ENCODE results near the gene ADD3.
"Not testable (repeated sequence)": the region's sequence is repeated elsewhere in the genome, so short reads cannot be mapped to it uniquely, and the experiment has no call there.

Gene ADD3

GRCh38 chr10:110042181-110042580 is 34.4 kb downstream of the ADD3 start:
- no peaks in the 10 kb centered on the region for H3K9me3 ChIP-seq (ENCODE audit: control insufficient read depth, low read depth, low read length)
- no peaks in the 10 kb centered on the region for H3K27me3 ChIP-seq (ENCODE audit: control insufficient read depth, insufficient read depth, low read length)
- H3K36me3 ChIP-seq (ENCODE audit: control insufficient read depth, low read depth, low read length), result no peaks in the 10 kb centered on the region
- no peak overlapping the region for H3K4me3 ChIP-seq (ENCODE audit: low read length)
- H3K4me1 ChIP-seq (ENCODE audit: control insufficient read depth, low read depth, low read length), result peaks cover 6% of the 10 kb centered on the region
- H3K27ac ChIP-seq (ENCODE audit: low read length), result no peak overlapping the region
- H3K9ac ChIP-seq (ENCODE audit: low read length), result no peak overlapping the region

GRCh38 chr10:110042891-110043290 is 35.1 kb downstream of the ADD3 start:
- no peaks in the 10 kb centered on the region for H3K27me3 ChIP-seq (ENCODE audit: control insufficient read depth, insufficient read depth, low read length)
- no peak overlapping the region for H3K27ac ChIP-seq (ENCODE audit: low read length)
- H3K9me3 ChIP-seq (ENCODE audit: control insufficient read depth, low read depth, low read length), result peaks cover 5% of the 10 kb centered on the region
- no peak overlapping the region for H3K4me3 ChIP-seq (ENCODE audit: low read length)
- H3K9ac ChIP-seq (ENCODE audit: low read length), result no peak overlapping the region
- H3K36me3 ChIP-seq (ENCODE audit: control insufficient read depth, low read depth, low read length), result no peaks in the 10 kb centered on the region
- H3K4me1 ChIP-seq (ENCODE audit: control insufficient read depth, low read depth, low read length), result peaks cover 6% of the 10 kb centered on the region

GRCh38 chr10:110044681-110045080 is 36.9 kb downstream of the ADD3 start:
- Histone ChIP-seq H3K9me3 (ENCODE audit: control insufficient read depth, low read depth, low read length) (peaks cover 5% of the 10 kb centered on the region), H3K9ac (ENCODE audit: low read length) (no peak overlapping the region), H3K27ac (ENCODE audit: low read length) (no peak overlapping the region), H3K4me3 (ENCODE audit: low read length) (no peak overlapping the region), H3K4me1 (ENCODE audit: control insufficient read depth, low read depth, low read length) (no peaks in the 10 kb centered on the region), H3K36me3 (ENCODE audit: control insufficient read depth, low read depth, low read length) (no peaks in the 10 kb centered on the region), H3K27me3 (ENCODE audit: control insufficient read depth, insufficient read depth, low read length) (no peaks in the 10 kb centered on the region)

GRCh38 chr10:110045772-110046171 is 38.0 kb downstream of the ADD3 start:
- no peak overlapping the region for H3K4me3 ChIP-seq (ENCODE audit: low read length)
- no peak overlapping the region for H3K9ac ChIP-seq (ENCODE audit: low read length)
- H3K27ac ChIP-seq (ENCODE audit: low read length), result no peak overlapping the region
- H3K36me3 ChIP-seq (ENCODE audit: control insufficient read depth, low read depth, low read length), result no peaks in the 10 kb centered on the region
- H3K4me1 ChIP-seq (ENCODE audit: control insufficient read depth, low read depth, low read length), result no peaks in the 10 kb centered on the region
- peaks cover 5% of the 10 kb centered on the region for H3K9me3 ChIP-seq (ENCODE audit: control insufficient read depth, low read depth, low read length)
- H3K27me3 ChIP-seq (ENCODE audit: control insufficient read depth, insufficient read depth, low read length), result no peaks in the 10 kb centered on the region

- H3K9me3 ChIP-seq (ENCODE audit: control insufficient read depth, low read depth, low read length); H3K36me3 ChIP-seq (ENCODE audit: control insufficient read depth, low read depth, low read length); H3K9ac ChIP-seq (ENCODE audit: low read length); H3K27me3 ChIP-seq (ENCODE audit: control insufficient read depth, insufficient read depth, low read length); H3K4me1 ChIP-seq (ENCODE audit: control insufficient read depth, low read depth, low read length); H3K27ac ChIP-seq (ENCODE audit: low read length); H3K4me3 ChIP-seq (ENCODE audit: low read length): not testable (repeated sequence)
Measured at GRCh38 chr10:110048145-110048544, 40.4 kb downstream of the ADD3 start.

- H3K4me1 ChIP-seq (ENCODE audit: control insufficient read depth, low read depth, low read length), result no peaks in the 10 kb centered on the region
- H3K9ac ChIP-seq (ENCODE audit: low read length), result no peak overlapping the region
- no peak overlapping the region for H3K4me3 ChIP-seq (ENCODE audit: low read length)
- no peaks in the 10 kb centered on the region for H3K36me3 ChIP-seq (ENCODE audit: control insufficient read depth, low read depth, low read length)
- H3K27me3 ChIP-seq (ENCODE audit: control insufficient read depth, insufficient read depth, low read length), result no peaks in the 10 kb centered on the region
- peaks cover 5% of the 10 kb centered on the region for H3K9me3 ChIP-seq (ENCODE audit: control insufficient read depth, low read depth, low read length)
- no peak overlapping the region for H3K27ac ChIP-seq (ENCODE audit: low read length)
Measured at GRCh38 chr10:110048781-110049180, 41.0 kb downstream of the ADD3 start.

- not testable (repeated sequence) for H3K27ac ChIP-seq (ENCODE audit: low read length); H3K36me3 ChIP-seq (ENCODE audit: control insufficient read depth, low read depth, low read length); H3K9me3 ChIP-seq (ENCODE audit: control insufficient read depth, low read depth, low read length); H3K4me1 ChIP-seq (ENCODE audit: control insufficient read depth, low read depth, low read length); H3K27me3 ChIP-seq (ENCODE audit: control insufficient read depth, insufficient read depth, low read length); H3K9ac ChIP-seq (ENCODE audit: low read length); H3K4me3 ChIP-seq (ENCODE audit: low read length)
Measured at GRCh38 chr10:110049889-110050591, 42.3 kb downstream of the ADD3 start.

- Histone ChIP-seq H3K36me3 (ENCODE audit: control insufficient read depth, low read depth, low read length) (no peaks in the 10 kb centered on the region), H3K4me3 (ENCODE audit: low read length) (no peak overlapping the region), H3K4me1 (ENCODE audit: control insufficient read depth, low read depth, low read length) (no peaks in the 10 kb centered on the region), H3K27me3 (ENCODE audit: control insufficient read depth, insufficient read depth, low read length) (no peaks in the 10 kb centered on the region), H3K9ac (ENCODE audit: low read length) (no peak overlapping the region), H3K27ac (ENCODE audit: low read length) (no peak overlapping the region), H3K9me3 (ENCODE audit: control insufficient read depth, low read depth, low read length) (peaks cover 5% of the 10 kb centered on the region)
Measured at GRCh38 chr10:110051487-110051886, 43.7 kb downstream of the ADD3 start.

- no peaks in the 10 kb centered on the region for H3K36me3 ChIP-seq (ENCODE audit: control insufficient read depth, low read depth, low read length)
- H3K4me3 ChIP-seq (ENCODE audit: low read length), result no peak overlapping the region
- no peaks in the 10 kb centered on the region for H3K4me1 ChIP-seq (ENCODE audit: control insufficient read depth, low read depth, low read length)
- no peak overlapping the region for H3K9ac ChIP-seq (ENCODE audit: low read length)
- no peaks in the 10 kb centered on the region for H3K9me3 ChIP-seq (ENCODE audit: control insufficient read depth, low read depth, low read length)
- no peak overlapping the region for H3K27ac ChIP-seq (ENCODE audit: low read length)
- no peaks in the 10 kb centered on the region for H3K27me3 ChIP-seq (ENCODE audit: control insufficient read depth, insufficient read depth, low read length)
Measured at GRCh38 chr10:110052916-110053315, 45.1 kb downstream of the ADD3 start.

GRCh38 chr10:110056822-110057221 is 49.0 kb downstream of the ADD3 start:
- no peaks in the 10 kb centered on the region for H3K36me3 ChIP-seq (ENCODE audit: control insufficient read depth, low read depth, low read length)
- no peak overlapping the region for H3K4me3 ChIP-seq (ENCODE audit: low read length)
- no peaks in the 10 kb centered on the region for H3K9me3 ChIP-seq (ENCODE audit: control insufficient read depth, low read depth, low read length)
- H3K4me1 ChIP-seq (ENCODE audit: control insufficient read depth, low read depth, low read length), result no peaks in the 10 kb centered on the region
- no peak overlapping the region for H3K9ac ChIP-seq (ENCODE audit: low read length)
- no peak overlapping the region for H3K27ac ChIP-seq (ENCODE audit: low read length)
- H3K27me3 ChIP-seq (ENCODE audit: control insufficient read depth, insufficient read depth, low read length), result no peaks in the 10 kb centered on the region

- H3K4me1 ChIP-seq (ENCODE audit: control insufficient read depth, low read depth, low read length), result no peaks in the 10 kb centered on the region
- H3K36me3 ChIP-seq (ENCODE audit: control insufficient read depth, low read depth, low read length), result no peaks in the 10 kb centered on the region
- no peak overlapping the region for H3K9ac ChIP-seq (ENCODE audit: low read length)
- H3K27ac ChIP-seq (ENCODE audit: low read length), result no peak overlapping the region
- H3K9me3 ChIP-seq (ENCODE audit: control insufficient read depth, low read depth, low read length), result no peaks in the 10 kb centered on the region
- no peak overlapping the region for H3K4me3 ChIP-seq (ENCODE audit: low read length)
- H3K27me3 ChIP-seq (ENCODE audit: control insufficient read depth, insufficient read depth, low read length), result no peaks in the 10 kb centered on the region
Measured at GRCh38 chr10:110057456-110057855, 49.7 kb downstream of the ADD3 start.

- Histone ChIP-seq H3K27ac (ENCODE audit: low read length) (no peak overlapping the region), H3K9me3 (ENCODE audit: control insufficient read depth, low read depth, low read length) (no peaks in the 10 kb centered on the region), H3K36me3 (ENCODE audit: control insufficient read depth, low read depth, low read length) (no peaks in the 10 kb centered on the region), H3K4me3 (ENCODE audit: low read length) (no peak overlapping the region), H3K27me3 (ENCODE audit: control insufficient read depth, insufficient read depth, low read length) (no peaks in the 10 kb centered on the region), H3K9ac (ENCODE audit: low read length) (no peak overlapping the region), H3K4me1 (ENCODE audit: control insufficient read depth, low read depth, low read length) (no peaks in the 10 kb centered on the region)
Measured at GRCh38 chr10:110058212-110058611, 50.4 kb downstream of the ADD3 start.
